IMR-90 (cell line): ENCODE measurements around the gene GMCL2. TPM values are rescaled to one million over a fixed set of nuclear protein-coding genes. Genes with fewer than 3 reads are reported as not detected.

Experiments
- ATAC-seq: fragments of 200-7000 bp; cut with Tn5 transposase; 2 replicates; pipeline ENCODE4 v1.9.1; 2020; ENCODE audit warnings: low read depth, mild to moderate bottlenecking, moderate library complexity
- BruUV-seq: library from RNA; stranded (reverse); fragments of 400-500 nt; replicated peaks from 2 replicates; lab custom pipeline; 2021; lab: Mats Ljungman, UMichigan
- CTCF ChIA-PET: fragments of 300-600 bp; formaldehyde crosslinking; extraction: SDS; loops from one replicate; lab custom pipeline; 2021; ENCODE audit warnings: antibody characterized with exemption; lab: Yijun Ruan, JAX
- POLR2A ChIA-PET: fragments of 300-600 bp; sonication (Branson Sonifier 250); formaldehyde crosslinking; loops from one replicate; lab custom pipeline; 2022; ENCODE audit warnings: antibody characterized with exemption; ENCODE audit not compliant: unreplicated experiment; lab: Charles Lee
- DNase-seq: peaks from one replicate; pipeline ENCODE4 v3.0.0; 2013
- H2AFZ ChIP-seq: replicated peaks from 2 replicates; pipeline ENCODE3; 2013; ENCODE audit warnings: low read length, mild to moderate bottlenecking; ENCODE audit not compliant: poor library complexity
- H2AK5ac ChIP-seq: 2 replicates; pipeline ENCODE4 v1.6.1; 2013; ENCODE audit warnings: low read depth, low read length, inconsistent platforms
- H2AK9ac ChIP-seq: replicated peaks from 2 replicates; pipeline ENCODE3; 2013; ENCODE audit warnings: mild to moderate bottlenecking, low read depth, low read length, moderate library complexity; ENCODE audit not compliant: poor library complexity
- H2BK120ac ChIP-seq: 2 replicates; pipeline ENCODE4 v1.6.1; 2013; ENCODE audit warnings: low read depth, low read length, inconsistent platforms
- H2BK15ac ChIP-seq: 3 replicates; pipeline ENCODE4 v1.6.1; 2013; ENCODE audit warnings: low read depth, low read length, inconsistent platforms
- H2BK20ac ChIP-seq: 2 replicates; pipeline ENCODE4 v1.6.1; 2013; ENCODE audit warnings: low read depth, mild to moderate bottlenecking, inconsistent platforms, low read length, moderate library complexity
- H2BK5ac ChIP-seq: 2 replicates; pipeline ENCODE4 v1.6.1; 2013; ENCODE audit warnings: mild to moderate bottlenecking, low read depth, low read length, inconsistent platforms; ENCODE audit not compliant: poor library complexity, severe bottlenecking
- H3K14ac ChIP-seq: replicated peaks from 2 replicates; pipeline ENCODE4 v1.6.1; 2013; ENCODE audit warnings: low read depth, low read length, inconsistent platforms
- H3K18ac ChIP-seq: 2 replicates; pipeline ENCODE4 v1.6.1; 2013; ENCODE audit warnings: low read depth, low read length, control low read depth
- H3K23ac ChIP-seq: 2 replicates; pipeline ENCODE4 v1.6.1; 2013; ENCODE audit warnings: low read depth, low read length, inconsistent platforms
- H3K27ac ChIP-seq: 2 replicates; pipeline ENCODE4 v1.5.1; 2013; ENCODE audit warnings: mild to moderate bottlenecking, control low read depth, low read length; ENCODE audit not compliant: insufficient read depth
- H3K27me3 ChIP-seq: 2 replicates; pipeline ENCODE4 v1.6.1; 2013; ENCODE audit warnings: low read length; ENCODE audit not compliant: control insufficient read depth, insufficient read depth
- H3K36me3 ChIP-seq: 2 replicates; pipeline ENCODE4 v1.6.1; 2013; ENCODE audit warnings: low read length, mixed read lengths; ENCODE audit not compliant: control insufficient read depth, insufficient read depth
- H3K4ac ChIP-seq: 2 replicates; pipeline ENCODE4 v1.6.1; 2013; ENCODE audit warnings: low read depth, low read length, inconsistent platforms
- H3K4me1 ChIP-seq: 2 replicates; pipeline ENCODE4 v1.6.1; 2013; ENCODE audit warnings: low read length, mixed read lengths; ENCODE audit not compliant: control insufficient read depth, insufficient read depth
- H3K4me2 ChIP-seq: 2 replicates; pipeline ENCODE4 v1.6.1; 2013; ENCODE audit warnings: low read depth, mild to moderate bottlenecking, control low read depth, low read length, moderate library complexity
- H3K4me3 ChIP-seq: 2 replicates; pipeline ENCODE4 v1.5.1; 2013; ENCODE audit warnings: low read depth, mild to moderate bottlenecking, control low read depth, low read length, moderate library complexity; ENCODE audit not compliant: insufficient read depth
- H3K56ac ChIP-seq: 2 replicates; pipeline ENCODE4 v1.6.1; 2013; ENCODE audit warnings: low read length, inconsistent platforms; ENCODE audit not compliant: insufficient read depth; ENCODE audit errors: extremely low read depth
- H3K79me1 ChIP-seq, 2 experiments: 2 replicates each; pipeline ENCODE4 v1.6.1; 2013; ENCODE audit warnings: low read length in 2 of 2, inconsistent platforms in 1 of 2, low read depth in 1 of 2
- H3K9ac ChIP-seq: 2 replicates; pipeline ENCODE4 v1.6.1; 2013; ENCODE audit warnings: low read depth, low read length, control low read depth
- H3K9me1 ChIP-seq: 2 replicates; pipeline ENCODE4 v1.6.1; 2013; ENCODE audit warnings: low read length, inconsistent platforms; ENCODE audit not compliant: insufficient read depth
- H3K9me3 ChIP-seq: 2 replicates; pipeline ENCODE4 v1.6.1; 2013; ENCODE audit warnings: low read length; ENCODE audit not compliant: control insufficient read depth, insufficient read depth
- H4K20me1 ChIP-seq: 2 replicates; pipeline ENCODE4 v1.6.1; 2013; ENCODE audit warnings: low read length, inconsistent platforms; ENCODE audit not compliant: insufficient read depth
- H4K5ac ChIP-seq: 2 replicates; pipeline ENCODE4 v1.6.1; 2013; ENCODE audit warnings: mild to moderate bottlenecking, low read depth, low read length, control low read depth
- H4K8ac ChIP-seq, 2 experiments: 2 replicates each; pipeline ENCODE4 v1.6.1; 2013; ENCODE audit warnings: low read depth in 2 of 2, low read length in 2 of 2, control low read depth in 1 of 2, inconsistent platforms in 1 of 2
- H4K91ac ChIP-seq: 2 replicates; pipeline ENCODE4 v1.6.1; 2013; ENCODE audit warnings: low read depth, low read length, inconsistent platforms; ENCODE audit not compliant: insufficient read depth
- CTCF ChIP-seq: conservative IDR thresholded peaks from 2 replicates; pipeline ENCODE4 v1.5.1; 2012; ENCODE audit warnings: mild to moderate bottlenecking, low read depth, low read length, improper control_type of control experiment
- ELK1 ChIP-seq: fragments of 150-350 bp; IDR thresholded peaks from 2 replicates; pipeline ENCODE4 v1.6.1; 2016; ENCODE audit warnings: low read depth, mild to moderate bottlenecking, low read length, moderate library complexity, borderline replicate concordance
- FOS ChIP-seq: fragments of 150-350 bp; IDR thresholded peaks from 2 replicates; pipeline ENCODE4 v1.6.1; 2016; ENCODE audit warnings: low read depth, low read length
- MAFK ChIP-seq: IDR thresholded peaks from 2 replicates; pipeline ENCODE4 v1.6.1; 2012; ENCODE audit warnings: low read depth, low read length, improper control_type of control experiment
- MAZ ChIP-seq: IDR thresholded peaks from 2 replicates; pipeline ENCODE4 v1.6.1; 2012; ENCODE audit warnings: low read depth, mild to moderate bottlenecking, low read length, improper control_type of control experiment, moderate library complexity, borderline replicate concordance
- MXI1 ChIP-seq: IDR thresholded peaks from 2 replicates; pipeline ENCODE4 v1.6.1; 2012; ENCODE audit warnings: low read depth, mild to moderate bottlenecking, low read length, moderate library complexity, borderline replicate concordance
- POLR2A ChIP-seq: IDR thresholded peaks from 2 replicates; pipeline ENCODE4 v1.6.1; 2012; ENCODE audit warnings: mild to moderate bottlenecking, low read depth, low read length
- RAD21 ChIP-seq: IDR thresholded peaks from 2 replicates; pipeline ENCODE4 v1.6.1; 2012; ENCODE audit warnings: low read length, improper control_type of control experiment
- RCOR1 ChIP-seq: IDR thresholded peaks from 2 replicates; pipeline ENCODE4 v1.6.1; 2012; ENCODE audit warnings: mild to moderate bottlenecking, low read length, improper control_type of control experiment; ENCODE audit not compliant: insufficient replicate concordance
- RFX5 ChIP-seq: IDR thresholded peaks from 2 replicates; pipeline ENCODE4 v1.8.0; 2012; ENCODE audit warnings: low read depth, mild to moderate bottlenecking, low read length, moderate library complexity
- SMC3 ChIP-seq: fragments of 150-350 bp; IDR thresholded peaks from 2 replicates; pipeline ENCODE4 v1.6.1; 2016; ENCODE audit warnings: low read depth, mild to moderate bottlenecking, antibody characterized with exemption, low read length, moderate library complexity
- USF2 ChIP-seq: fragments of 150-350 bp; IDR thresholded peaks from 2 replicates; pipeline ENCODE4 v1.6.1; 2017; ENCODE audit warnings: mild to moderate bottlenecking, antibody characterized with exemption, low read length, low read depth
- WGBS, 2 experiments: methylation state at CpG; one replicate each; pipeline versions ENCODE4 v1.1.5 to v1.1.7; 2013; ENCODE audit warnings: missing lambda C conversion rate in 2 of 2; ENCODE audit not compliant: insufficient read length in 1 of 2; ENCODE audit errors: extremely low coverage in 2 of 2; 5-methylcytosine and 5-hydroxymethylcytosine counted together
- dilution Hi-C: fragments of 300-500 bp; cut with HindIII; formaldehyde crosslinking; loops from one replicate; pipeline ENCODE4 v1.14.3; 2018; ENCODE audit warnings: low sequenced_read_pairs; ENCODE audit not compliant: unreplicated experiment
- in situ Hi-C: fragments of 300-500 bp; cut with MboI; formaldehyde crosslinking; loops from 3 replicates; pipeline ENCODE4 v1.14.3; 2019; ENCODE audit warnings: low sequenced_read_pairs, inconsistent platforms, mixed read lengths
- intact Hi-C: fragments of 100-400 bp; cut with micrococcal nuclease; formaldehyde crosslinking; loops from 2 replicates; pipeline ENCODE4 v1.10.0; 2022
- polyA plus RNA-seq, 3 experiments: library from polyadenylated mRNA; depleted of rRNA; stranded (reverse); fragments of >200 nt; gene quantifications; 2 replicates each; pipeline ENCODE4 v1.2.3, GENCODE V29; 2012; ENCODE audit warnings: low replicate concordance in 1 of 3
- total RNA-seq: library from RNA; depleted of rRNA; stranded (reverse); fragments of >200 nt; gene quantifications from 2 replicates; pipeline ENCODE4 v1.2.3, GENCODE V29; 2012

The GMCL2 gene
- total and polyA plus RNA-seq, 2 of the 4 experiments (the other 2 are of a cell fraction), result not detected

- TF ChIP-seq RFX5, result no peak
Measured at GRCh38 chr5:178199581-178200434, 12.6 kb upstream of the GMCL2 start (continued).

GRCh38 chr5:178198706-178199105 lies 11.5 kb upstream of the GMCL2 start:
- Histone ChIP-seq H3K14ac (no peak overlapping the region), H3K23ac (no peak overlapping the region), H3K36me3 (no peaks in the 10 kb centered on the region), H2AK5ac (no peak overlapping the region), H3K18ac (no peak overlapping the region), H2BK20ac (no peak overlapping the region), H3K27me3 (peaks cover 16% of the 10 kb centered on the region; the same call in 1 of the 2 replicates), H3K4me2 (no peak overlapping the region), H4K5ac (no peak overlapping the region), H4K8ac (no peak overlapping the region), H3K9me1 (0 out of 2 replicates have a peak, but pooled peaks cover 3% of the 10 kb centered on the region), H2BK15ac (no peak overlapping the region), H4K91ac (no peak overlapping the region), H3K56ac (no peak overlapping the region), H2BK5ac (no peak overlapping the region), H3K27ac (no peak overlapping the region), H3K79me1 (peaks cover 0 to 4% of the 10 kb centered on the region in 2 experiments; a peak in 1 of 4 replicates), H2AK9ac (no peak overlapping the region), H3K9ac (no peak overlapping the region), H4K20me1 (no peaks in the 10 kb centered on the region), H2AFZ (no peak overlapping the region), H3K4me3 (no peak overlapping the region), H3K9me3 (no peaks in the 10 kb centered on the region), H3K4ac (no peak overlapping the region), H3K4me1 (peaks cover 4% of the 10 kb centered on the region), H2BK120ac (no peak overlapping the region)
- ChIA-PET CTCF (no interaction called here), POLR2A (no interaction called here)
- DNase-seq, result no peak
- 80% methylated on average over 3 of the region's 11 CpGs; no CpG with 5 or more reads in 1 of the 2 experiments for WGBS, 2 experiments
- dilution Hi-C loops (no loop called here), in situ Hi-C loops (no loop called here), intact Hi-C loops (no loop called here)
- no TSS peak for BruUV-seq
- no peak for ATAC-seq
- no peak for TF ChIP-seq CTCF
- no peak for TF ChIP-seq RFX5
- no peak for TF ChIP-seq RCOR1
- TF ChIP-seq MAZ, result no peak
- no peak for TF ChIP-seq POLR2A
- TF ChIP-seq MXI1, result no peak
- TF ChIP-seq RAD21, result no peak
- no peak for TF ChIP-seq USF2
- TF ChIP-seq MAFK, result no peak
- TF ChIP-seq SMC3, result no peak
- no peak for TF ChIP-seq FOS
- no peak for TF ChIP-seq ELK1
